Measurements from ENCODE around the gene TEAD2. TPM values are rescaled to one million over a fixed set of nuclear protein-coding genes. Genes with fewer than 3 reads are reported as not detected.
A peak's percentile ranks its signal among the peaks of the same experiment; 100 is the strongest.
"Not testable (repeated sequence)": the region's sequence is repeated elsewhere in the genome, so short reads cannot be mapped to it uniquely, and the experiment has no call there.

Gene TEAD2
- total RNA-seq, 1 donor from 2014 or later: 63.8 TPM

DNA sequence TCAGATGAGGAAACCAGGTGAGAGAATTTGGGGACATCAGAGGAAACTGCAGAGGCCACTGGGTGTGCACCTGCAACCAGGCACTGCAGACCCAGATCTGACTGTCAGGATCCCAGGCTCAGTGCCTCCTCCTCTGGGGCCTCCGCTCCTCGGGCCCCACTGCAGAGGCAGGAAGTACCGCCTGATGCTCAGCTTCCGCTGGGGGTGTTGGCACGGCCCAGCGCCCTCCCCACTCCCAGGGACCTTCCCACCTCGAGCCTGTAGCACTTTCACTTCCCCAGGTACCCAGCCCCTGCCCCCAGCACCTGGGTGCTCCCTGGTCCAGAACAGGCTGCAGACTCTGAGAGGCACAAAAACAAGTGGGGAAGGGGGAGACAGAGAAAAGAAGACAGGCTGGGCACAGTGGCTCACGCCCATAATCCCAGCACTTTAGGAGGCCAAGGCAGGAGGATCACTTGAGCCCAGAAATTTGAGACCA is 28.4 kb downstream of the TEAD2 start:
- Mint-ChIP-seq H3K9me3 (ENCODE audit: low read depth) (no peaks in the 10 kb centered on the region), H3K27ac (ENCODE audit: unreplicated experiment) (no peak overlapping the region), H3K27me3 (ENCODE audit: low read depth) (no peaks in the 10 kb centered on the region), H3K4me1 (ENCODE audit: low read depth) (peaks cover 7% of the 10 kb centered on the region), H3K36me3 (ENCODE audit: low read depth) (peaks cover 8% of the 10 kb centered on the region), H3K4me3 (ENCODE audit: unreplicated experiment) (no peak overlapping the region)
- TF ChIP-seq, protein P1, sequence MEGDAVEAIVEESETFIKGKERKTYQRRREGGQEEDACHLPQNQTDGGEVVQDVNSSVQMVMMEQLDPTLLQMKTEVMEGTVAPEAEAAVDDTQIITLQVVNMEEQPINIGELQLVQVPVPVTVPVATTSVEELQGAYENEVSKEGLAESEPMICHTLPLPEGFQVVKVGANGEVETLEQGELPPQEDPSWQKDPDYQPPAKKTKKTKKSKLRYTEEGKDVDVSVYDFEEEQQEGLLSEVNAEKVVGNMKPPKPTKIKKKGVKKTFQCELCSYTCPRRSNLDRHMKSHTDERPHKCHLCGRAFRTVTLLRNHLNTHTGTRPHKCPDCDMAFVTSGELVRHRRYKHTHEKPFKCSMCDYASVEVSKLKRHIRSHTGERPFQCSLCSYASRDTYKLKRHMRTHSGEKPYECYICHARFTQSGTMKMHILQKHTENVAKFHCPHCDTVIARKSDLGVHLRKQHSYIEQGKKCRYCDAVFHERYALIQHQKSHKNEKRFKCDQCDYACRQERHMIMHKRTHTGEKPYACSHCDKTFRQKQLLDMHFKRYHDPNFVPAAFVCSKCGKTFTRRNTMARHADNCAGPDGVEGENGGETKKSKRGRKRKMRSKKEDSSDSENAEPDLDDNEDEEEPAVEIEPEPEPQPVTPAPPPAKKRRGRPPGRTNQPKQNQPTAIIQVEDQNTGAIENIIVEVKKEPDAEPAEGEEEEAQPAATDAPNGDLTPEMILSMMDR (IDR thresholded peaks at IDR 0.05): no peak
- DNase-seq (ENCODE audit: low spot score): no peak

DNA sequence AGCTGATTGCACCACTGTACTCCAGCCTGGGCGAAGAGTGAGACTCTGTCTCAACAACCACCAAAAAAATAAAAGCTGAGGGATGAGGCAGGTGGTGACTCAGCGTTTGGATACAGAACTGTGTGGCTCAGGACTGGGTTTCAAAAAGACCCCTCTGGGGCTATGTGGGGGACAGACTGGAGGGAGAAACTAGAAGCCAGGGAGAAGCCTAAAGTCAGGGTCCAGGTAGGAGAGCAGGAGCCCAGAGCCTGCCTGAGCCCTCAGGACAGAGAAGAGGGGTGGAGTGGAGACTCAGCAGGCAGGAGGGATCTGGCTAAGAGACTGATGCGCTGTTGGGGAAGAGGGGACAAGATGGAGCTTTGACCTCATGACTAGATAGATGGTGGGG is 28.8 kb downstream of the TEAD2 start:
- no peaks in the 10 kb centered on the region for H3K9me3 Mint-ChIP-seq (ENCODE audit: low read depth)
- peaks cover 8% of the 10 kb centered on the region for H3K36me3 Mint-ChIP-seq (ENCODE audit: low read depth)
- H3K4me1 Mint-ChIP-seq (ENCODE audit: low read depth): peaks cover 7% of the 10 kb centered on the region
- H3K27me3 Mint-ChIP-seq (ENCODE audit: low read depth): no peaks in the 10 kb centered on the region
- peak overlapping the region; percentile 66 for H3K27ac Mint-ChIP-seq (ENCODE audit: unreplicated experiment)
- H3K4me3 Mint-ChIP-seq (ENCODE audit: unreplicated experiment): no peak overlapping the region
- TF ChIP-seq, protein P1 (IDR thresholded peaks at IDR 0.05): no peak
- DNase-seq (ENCODE audit: low spot score): no peak

DNA sequence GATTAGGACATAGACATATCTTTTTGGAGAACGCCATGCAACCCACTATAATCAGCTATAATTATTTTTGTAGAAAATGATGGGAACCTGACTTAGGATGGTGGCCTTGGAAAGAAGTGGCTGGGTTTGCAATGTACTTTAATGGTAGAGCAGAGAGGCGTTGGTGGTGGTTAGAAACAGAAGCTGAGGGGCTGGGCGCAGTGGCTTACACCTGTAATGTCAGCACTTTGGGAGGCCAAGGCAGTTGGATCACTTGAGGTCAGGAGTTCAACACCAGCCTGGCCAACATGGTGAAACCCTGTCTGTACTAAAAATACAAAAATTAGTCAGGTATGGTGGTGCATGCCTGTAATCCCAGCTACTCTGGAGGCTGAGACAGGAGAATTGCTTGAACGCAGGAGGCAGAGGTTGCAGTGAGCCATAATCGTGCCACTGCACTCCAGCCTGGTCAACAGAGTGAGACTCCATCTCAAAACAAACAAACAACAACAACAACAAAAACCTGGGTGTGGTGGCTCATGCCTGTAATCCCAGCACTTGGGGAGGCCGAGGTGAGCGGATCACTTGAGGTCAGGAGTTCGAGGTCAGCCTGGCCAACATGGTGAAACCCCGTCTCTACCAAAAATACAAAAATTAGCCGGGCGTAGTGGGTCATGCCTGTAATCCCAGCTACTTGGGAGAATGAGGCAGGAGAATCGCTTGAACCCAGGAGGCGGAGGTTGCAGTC is 29.4 kb downstream of the TEAD2 start:
- not testable (repeated sequence) for H3K4me3 Mint-ChIP-seq (ENCODE audit: unreplicated experiment); DNase-seq (ENCODE audit: low spot score); H3K36me3 Mint-ChIP-seq (ENCODE audit: low read depth); H3K4me1 Mint-ChIP-seq (ENCODE audit: low read depth); H3K9me3 Mint-ChIP-seq (ENCODE audit: low read depth); H3K27me3 Mint-ChIP-seq (ENCODE audit: low read depth)
- H3K27ac Mint-ChIP-seq (ENCODE audit: unreplicated experiment): peak overlapping the region; percentile 66

DNA sequence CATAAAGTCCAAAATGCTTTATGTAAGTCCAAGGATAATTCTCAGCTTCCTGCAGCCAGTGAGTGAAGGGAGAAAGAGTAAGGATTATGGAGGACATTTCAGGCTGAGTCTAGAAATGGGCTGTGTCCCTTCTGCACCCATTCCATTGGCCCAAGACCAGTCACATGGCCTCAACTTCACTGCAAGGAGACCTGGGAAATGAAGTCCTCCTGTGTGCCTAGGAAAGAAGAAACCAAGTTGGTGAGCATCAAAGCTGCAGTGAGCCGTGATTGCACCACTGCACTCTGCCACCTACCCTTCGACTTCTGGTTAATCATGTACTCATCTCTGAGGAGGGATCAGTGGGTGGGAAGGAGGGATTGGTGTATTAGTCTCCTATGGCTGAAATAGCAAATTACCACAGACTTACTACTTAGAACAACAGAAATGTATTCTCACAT is 30.6 kb downstream of the TEAD2 start:
- Mint-ChIP-seq H3K9me3 (ENCODE audit: low read depth) (no peaks in the 10 kb centered on the region), H3K27ac (ENCODE audit: unreplicated experiment) (no peak overlapping the region), H3K4me1 (ENCODE audit: low read depth) (peaks cover 7% of the 10 kb centered on the region), H3K27me3 (ENCODE audit: low read depth) (no peaks in the 10 kb centered on the region), H3K4me3 (ENCODE audit: unreplicated experiment) (no peak overlapping the region), H3K36me3 (ENCODE audit: low read depth) (peaks cover 7% of the 10 kb centered on the region)
- DNase-seq (ENCODE audit: low spot score): no peak
- TF ChIP-seq, protein P1 (IDR thresholded peaks at IDR 0.05): no peak

DNA sequence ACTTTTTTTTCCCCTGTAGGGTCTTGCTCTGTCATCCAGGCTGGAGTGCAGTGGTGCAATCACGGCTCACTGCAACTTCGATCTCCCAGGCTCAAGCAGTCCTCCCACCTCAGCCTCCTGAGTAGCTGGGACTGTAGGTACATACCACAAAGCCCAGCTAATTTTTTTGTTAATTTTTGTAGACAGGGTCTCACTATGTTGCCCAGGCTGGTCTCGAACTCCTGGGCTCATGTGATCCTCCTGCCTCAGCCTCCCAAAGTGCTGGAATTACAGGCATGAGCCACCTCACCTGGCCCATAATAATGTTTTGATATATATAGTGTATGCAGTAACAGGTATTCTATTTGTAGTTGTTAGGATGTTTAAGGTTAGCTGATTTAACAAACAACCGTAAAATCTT is 31.0 kb downstream of the TEAD2 start:
- not testable (repeated sequence) for H3K27ac Mint-ChIP-seq (ENCODE audit: unreplicated experiment); H3K4me1 Mint-ChIP-seq (ENCODE audit: low read depth); H3K9me3 Mint-ChIP-seq (ENCODE audit: low read depth); H3K36me3 Mint-ChIP-seq (ENCODE audit: low read depth); H3K27me3 Mint-ChIP-seq (ENCODE audit: low read depth); DNase-seq (ENCODE audit: low spot score); H3K4me3 Mint-ChIP-seq (ENCODE audit: unreplicated experiment)

DNA sequence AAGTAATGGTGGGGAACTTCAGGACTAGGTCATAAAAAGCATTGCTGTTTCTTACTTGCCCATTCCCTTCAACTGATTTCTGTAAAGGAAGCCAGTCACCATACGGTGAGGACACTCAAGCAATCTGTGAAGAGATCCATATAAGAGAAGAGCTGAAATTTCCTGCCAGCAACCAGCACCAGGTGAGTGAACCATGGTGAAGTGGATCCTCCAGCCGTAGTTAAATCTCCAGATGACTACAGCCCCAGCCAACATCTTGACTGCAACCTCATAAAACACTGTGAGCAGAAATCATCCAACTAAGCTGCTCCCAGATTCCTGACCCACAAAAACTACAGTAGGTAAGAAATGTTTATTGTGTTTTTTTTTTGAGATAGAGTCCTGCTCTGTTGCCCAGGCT is 33.5 kb downstream of the TEAD2 start:
- DNase-seq (ENCODE audit: low spot score): no peak
- TF ChIP-seq, protein P1 (IDR thresholded peaks at IDR 0.05): no peak
- Mint-ChIP-seq H3K27me3 (ENCODE audit: low read depth) (no peaks in the 10 kb centered on the region), H3K36me3 (ENCODE audit: low read depth) (peaks cover 11% of the 10 kb centered on the region), H3K4me1 (ENCODE audit: low read depth) (peaks cover 7% of the 10 kb centered on the region), H3K9me3 (ENCODE audit: low read depth) (no peaks in the 10 kb centered on the region), H3K4me3 (ENCODE audit: unreplicated experiment) (no peak overlapping the region), H3K27ac (ENCODE audit: unreplicated experiment) (no peak overlapping the region)
